Erythroblast (primary cell): Measurements from ENCODE around the gene SUV39H2.

Experiments used
- DNase-seq, 2 experiments: peaks; one replicate each; lab custom pipeline; 2025; lab: John Stamatoyannopoulos, UW
- GATA1 ChIP-seq: IDR thresholded peaks from 2 replicates; pipeline ENCODE4 v1.6.1; 2011; ENCODE audit warnings: low read depth, mild to moderate bottlenecking, control low read depth, low read length, moderate library complexity
- POLR2A ChIP-seq: IDR thresholded peaks from 2 replicates; pipeline ENCODE4 v1.6.1; 2011; ENCODE audit warnings: mild to moderate bottlenecking, low read length

SUV39H2 gene, protein sequence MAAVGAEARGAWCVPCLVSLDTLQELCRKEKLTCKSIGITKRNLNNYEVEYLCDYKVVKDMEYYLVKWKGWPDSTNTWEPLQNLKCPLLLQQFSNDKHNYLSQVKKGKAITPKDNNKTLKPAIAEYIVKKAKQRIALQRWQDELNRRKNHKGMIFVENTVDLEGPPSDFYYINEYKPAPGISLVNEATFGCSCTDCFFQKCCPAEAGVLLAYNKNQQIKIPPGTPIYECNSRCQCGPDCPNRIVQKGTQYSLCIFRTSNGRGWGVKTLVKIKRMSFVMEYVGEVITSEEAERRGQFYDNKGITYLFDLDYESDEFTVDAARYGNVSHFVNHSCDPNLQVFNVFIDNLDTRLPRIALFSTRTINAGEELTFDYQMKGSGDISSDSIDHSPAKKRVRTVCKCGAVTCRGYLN

DNA sequence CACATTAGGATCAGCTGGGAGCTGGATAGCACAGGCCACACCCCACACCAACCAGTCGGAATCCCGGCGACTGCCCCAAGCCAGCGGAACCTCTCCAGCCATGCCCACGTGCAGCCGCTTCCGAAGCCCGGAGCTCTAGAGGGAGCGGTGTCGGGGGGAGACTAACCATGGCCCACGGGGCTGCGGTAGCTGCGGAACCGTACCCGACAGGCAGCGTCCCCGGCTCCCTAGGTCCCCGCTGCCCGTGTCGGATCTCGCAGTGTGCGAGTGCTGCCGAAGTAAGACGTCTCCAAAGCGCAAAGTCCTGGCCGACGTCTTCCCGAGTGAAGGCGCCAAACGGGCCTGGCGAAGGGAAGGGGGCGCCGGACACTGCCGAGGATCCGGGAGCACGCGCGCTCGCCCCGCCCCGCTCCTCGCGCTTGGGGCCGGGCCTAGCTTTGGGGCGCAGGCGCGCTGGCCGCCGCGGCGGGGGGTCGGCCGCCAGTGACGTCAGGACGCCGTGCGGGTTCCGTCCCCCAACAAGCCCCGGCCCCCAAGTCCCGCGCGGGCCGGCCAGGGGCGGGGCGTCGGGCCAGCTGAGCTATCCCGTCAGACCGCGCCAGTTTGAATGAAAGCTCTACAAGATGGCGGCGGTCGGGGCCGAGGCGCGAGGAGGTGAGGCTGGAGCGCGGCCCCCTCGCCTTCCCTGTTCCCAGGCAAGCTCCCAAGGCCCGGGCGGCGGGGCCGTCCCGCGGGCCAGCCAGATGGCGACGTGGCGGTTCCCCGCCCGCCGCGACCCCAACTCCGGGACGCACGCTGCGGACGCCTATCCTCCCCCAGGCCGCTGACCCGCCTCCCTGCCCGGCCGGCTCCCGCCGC lies at the start of gene SUV39H2:
Gene SUV39H2, plus strand, starts transcription at position 601 of the 858 bp plus-strand sequence. Its CDS starts 23 bp downstream, at position 624.
- peak; percentile 96 to 97 for DNase-seq
- TF ChIP-seq GATA1: no peak
- TF ChIP-seq POLR2A: peak; percentile 86

DNA sequence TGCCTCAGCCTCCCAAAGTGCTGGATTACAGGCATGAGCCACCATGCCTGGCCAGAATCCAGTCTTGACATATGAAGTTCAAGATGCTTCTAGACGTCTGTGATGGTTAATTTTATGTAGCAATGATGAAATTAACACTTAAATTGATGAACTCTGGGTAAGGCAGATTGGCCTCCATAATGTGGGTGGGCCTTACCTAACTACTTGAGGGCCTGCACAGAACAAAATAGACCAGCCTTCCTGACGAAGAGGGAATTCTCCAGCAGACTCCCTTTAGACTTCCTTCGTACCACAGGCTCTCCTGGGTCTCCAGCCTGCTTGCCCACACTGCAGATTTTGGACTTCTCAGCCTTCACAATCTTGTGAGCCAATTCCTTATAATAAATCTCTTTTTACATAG lies 45.6 kb upstream of the SUV39H2 start:
- TF ChIP-seq POLR2A (no peak), GATA1 (no peak)
- DNase-seq: no peak

GRCh38 chr10:14836208-14836607 lies 42.5 kb upstream of the SUV39H2 start:
- no peak for DNase-seq
- TF ChIP-seq POLR2A: no peak
- no peak for TF ChIP-seq GATA1

DNA sequence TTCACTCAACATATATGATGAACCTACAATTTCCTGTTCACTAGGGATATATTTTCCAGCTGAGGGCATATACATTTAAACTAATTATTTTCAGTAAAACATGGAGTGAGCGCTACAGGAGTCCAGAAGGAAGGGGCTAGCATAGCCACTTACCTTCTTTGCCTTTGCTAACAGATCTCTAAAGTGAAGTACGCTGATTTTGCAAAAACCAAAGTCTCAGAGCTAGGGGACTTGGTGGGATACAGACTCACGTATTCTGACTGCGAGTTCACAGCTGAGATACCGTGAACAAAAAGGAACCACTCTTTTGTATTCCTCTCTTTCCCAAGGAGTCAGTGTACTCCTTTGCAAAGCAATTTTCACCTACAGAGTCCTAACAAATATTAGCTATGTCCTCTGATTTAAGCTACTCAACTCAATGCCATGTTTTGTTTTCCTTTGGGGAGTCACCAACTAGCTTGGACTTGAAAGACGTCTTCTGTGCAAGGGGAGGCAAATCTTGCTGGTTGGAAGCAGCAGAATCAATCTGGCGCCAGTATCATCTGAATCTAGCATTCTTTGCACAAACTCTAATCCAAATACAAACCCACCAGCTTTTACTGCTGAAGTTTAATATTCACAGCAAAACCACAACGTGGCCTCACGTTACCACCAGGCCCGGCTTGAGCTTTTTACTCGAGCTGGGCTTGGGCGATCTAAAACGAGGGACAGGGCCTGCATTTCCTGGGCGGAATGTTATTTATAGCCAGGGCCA lies 41.5 kb upstream of the SUV39H2 start:
- TF ChIP-seq GATA1 (no peak), POLR2A (no peak)
- peak in 1 of 2 experiments; percentile 39 for DNase-seq

- peak; percentile 95 for TF ChIP-seq POLR2A
- TF ChIP-seq GATA1: no peak
Measured at GRCh38 chr10:14837757-14838581, 40.7 kb upstream of the SUV39H2 start, which contains the start of the genes CDNF, HSPA14 and MSANTD7. Gene CDNF (minus strand): TSS chr10:14838037. CDS start chr10:14837946, 91 bp downstream. Gene HSPA14 (plus strand): TSS chr10:14838306. CDS start chr10:14838403, 97 bp downstream. Gene MSANTD7 (plus strand): TSS chr10:14838306. CDS start chr10:14842285, 3,979 bp downstream.

GRCh38 chr10:14838582-14839304 lies 39.9 kb upstream of the SUV39H2 start:
- TF ChIP-seq GATA1 (no peak), POLR2A (no peak)
- DNase-seq: peak; percentile 56 to 69

More at GRCh38 chr10:14837757-14838581, 40.7 kb upstream of the SUV39H2 start, which contains the start of the genes CDNF, HSPA14 and MSANTD7:
- peak; percentile 99 to 100 for DNase-seq

DNA sequence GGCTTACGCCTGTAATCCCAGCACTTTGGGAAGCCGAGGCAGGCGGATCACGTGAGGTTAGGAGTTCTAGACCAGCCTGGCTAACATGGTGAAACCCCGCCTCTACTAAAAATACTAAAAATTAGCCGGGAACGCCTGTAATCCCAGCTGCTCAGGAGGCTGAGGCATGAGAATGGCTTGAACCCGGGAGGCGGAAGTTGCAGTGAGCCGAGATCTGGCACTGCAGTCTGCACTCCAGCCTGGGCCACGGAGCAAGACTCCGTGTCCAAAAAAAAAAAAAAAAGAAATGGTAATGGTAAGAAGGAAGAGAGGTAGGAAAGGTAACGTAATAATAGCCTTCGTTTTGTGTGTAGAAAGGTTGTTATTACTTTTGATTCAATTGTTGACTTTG lies 39.4 kb upstream of the SUV39H2 start:
- DNase-seq: peak; percentile 38 to 51

GRCh38 chr10:14840178-14840577 lies 38.5 kb upstream of the SUV39H2 start:
- DNase-seq: no peak
- TF ChIP-seq GATA1 (no peak), POLR2A (no peak)

More for the DNA sequence above, 39.4 kb upstream of the SUV39H2 start:
- TF ChIP-seq POLR2A (no peak), GATA1 (no peak)

GRCh38 chr10:14843327-14843988 lies 35.2 kb upstream of the SUV39H2 start:
- no peak for TF ChIP-seq GATA1
- TF ChIP-seq POLR2A: no peak
- DNase-seq: no peak

DNA sequence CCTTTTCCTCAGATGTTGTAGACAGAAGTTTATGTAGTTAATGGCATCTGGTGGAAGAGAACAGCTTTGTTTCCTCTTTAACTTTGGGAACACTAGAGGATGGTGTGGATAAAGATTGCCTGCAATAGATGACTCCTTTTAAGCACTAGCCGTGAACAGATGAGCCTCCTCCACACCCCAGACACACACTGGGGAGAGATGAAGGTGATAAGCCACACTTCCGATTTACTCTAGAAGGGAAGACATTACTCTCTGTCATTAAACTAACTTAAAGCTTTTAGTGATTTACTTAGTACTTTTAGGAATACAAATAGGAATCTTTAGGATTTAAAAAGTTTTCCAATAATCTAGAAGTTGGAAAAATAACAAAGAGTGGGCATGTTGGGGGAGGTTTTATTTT lies 33.7 kb upstream of the SUV39H2 start:
- no peak for DNase-seq
- no peak for TF ChIP-seq GATA1
- TF ChIP-seq POLR2A: no peak

DNA sequence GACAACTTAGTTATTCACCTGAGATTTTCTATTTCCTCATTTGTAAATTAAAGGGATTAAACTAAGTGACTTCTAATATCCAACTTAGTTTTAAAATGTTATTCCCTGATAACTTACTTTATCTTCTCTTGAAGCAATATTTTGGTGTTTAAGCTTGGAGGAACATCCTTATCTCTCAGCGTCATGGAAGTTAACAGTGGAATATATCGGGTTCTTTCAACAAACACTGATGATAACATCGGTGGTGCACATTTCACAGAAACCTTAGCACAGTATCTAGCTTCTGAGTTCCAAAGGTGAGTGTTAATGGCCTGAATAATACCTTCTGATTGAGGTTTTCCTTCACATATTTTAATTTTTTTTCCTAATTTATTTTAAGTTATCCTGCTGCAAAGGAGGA lies 26.4 kb upstream of the SUV39H2 start:
- TF ChIP-seq GATA1: no peak
- TF ChIP-seq POLR2A: no peak
- DNase-seq: peak in 1 of 2 experiments; percentile 8

DNA sequence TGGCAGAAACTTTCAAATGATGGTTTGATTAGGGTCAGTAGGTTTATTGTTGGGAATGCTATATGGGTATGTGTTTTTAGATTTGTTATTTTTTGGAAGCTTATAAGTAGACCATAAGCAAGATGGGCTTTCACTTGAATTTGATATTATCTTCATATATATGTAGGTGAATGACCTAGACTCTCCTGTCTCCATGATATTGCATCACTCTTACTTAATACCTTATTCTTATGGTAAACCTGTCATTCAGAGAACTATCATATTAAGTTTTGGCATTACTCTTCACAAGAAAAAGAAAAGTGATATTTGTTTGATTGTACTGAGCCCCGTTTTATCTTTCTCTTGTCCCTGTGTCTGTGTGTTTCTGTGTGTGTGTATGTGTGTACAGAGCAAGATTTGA lies 23.2 kb upstream of the SUV39H2 start:
- no peak for TF ChIP-seq POLR2A
- no peak for TF ChIP-seq GATA1
- no peak for DNase-seq
